Measurements from ENCODE around the gene CCDC160. TPM values are rescaled to one million over a fixed set of nuclear protein-coding genes. Genes with fewer than 3 reads are reported as not detected.
A peak's percentile ranks its signal among the peaks of the same experiment; 100 is the strongest.
"Not testable (repeated sequence)": the region's sequence is repeated elsewhere in the genome, so short reads cannot be mapped to it uniquely, and the experiment has no call there.

Gene CCDC160
- total RNA-seq, 6 experiments from 2014 or later: not detected

DNA sequence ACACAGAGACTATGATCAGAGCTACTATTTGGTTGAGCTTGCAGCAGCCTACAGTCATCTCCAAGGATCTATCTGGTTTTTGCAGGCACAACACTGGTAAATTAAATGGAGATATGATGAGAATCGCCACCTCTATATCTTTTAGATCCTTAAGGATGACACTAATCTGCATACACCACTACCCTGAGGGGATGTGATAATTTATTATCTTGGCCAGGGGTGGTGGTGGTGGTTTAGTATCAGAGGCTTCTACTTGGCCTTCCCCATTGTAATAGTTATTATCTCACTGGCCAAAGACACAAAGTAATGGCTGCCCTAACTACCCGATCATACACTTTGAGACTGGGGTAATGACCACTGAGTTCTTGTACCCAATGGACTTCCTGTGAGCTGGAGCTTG, 21.2 kb downstream of the CCDC160 start:
- no peaks in the 10 kb centered on the region for H3K36me3 ChIP-seq
- WGBS (ENCODE audit: insufficient coverage, low coverage, low lambda C conversion rate, missing lambda C conversion rate): 73% methylated on average over 1 of the region's 2 CpGs
- no peak for TF ChIP-seq POLR2A (IDR thresholded peaks at IDR 0.05)
- TF ChIP-seq, protein P1, sequence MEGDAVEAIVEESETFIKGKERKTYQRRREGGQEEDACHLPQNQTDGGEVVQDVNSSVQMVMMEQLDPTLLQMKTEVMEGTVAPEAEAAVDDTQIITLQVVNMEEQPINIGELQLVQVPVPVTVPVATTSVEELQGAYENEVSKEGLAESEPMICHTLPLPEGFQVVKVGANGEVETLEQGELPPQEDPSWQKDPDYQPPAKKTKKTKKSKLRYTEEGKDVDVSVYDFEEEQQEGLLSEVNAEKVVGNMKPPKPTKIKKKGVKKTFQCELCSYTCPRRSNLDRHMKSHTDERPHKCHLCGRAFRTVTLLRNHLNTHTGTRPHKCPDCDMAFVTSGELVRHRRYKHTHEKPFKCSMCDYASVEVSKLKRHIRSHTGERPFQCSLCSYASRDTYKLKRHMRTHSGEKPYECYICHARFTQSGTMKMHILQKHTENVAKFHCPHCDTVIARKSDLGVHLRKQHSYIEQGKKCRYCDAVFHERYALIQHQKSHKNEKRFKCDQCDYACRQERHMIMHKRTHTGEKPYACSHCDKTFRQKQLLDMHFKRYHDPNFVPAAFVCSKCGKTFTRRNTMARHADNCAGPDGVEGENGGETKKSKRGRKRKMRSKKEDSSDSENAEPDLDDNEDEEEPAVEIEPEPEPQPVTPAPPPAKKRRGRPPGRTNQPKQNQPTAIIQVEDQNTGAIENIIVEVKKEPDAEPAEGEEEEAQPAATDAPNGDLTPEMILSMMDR (IDR thresholded peaks at IDR 0.05): no peak
- intact Hi-C loops (cut with DNase I): no loop called here
- no peak overlapping the region for H3K27ac ChIP-seq
- H3K9me3 ChIP-seq: no peaks in the 10 kb centered on the region
- H3K27me3 ChIP-seq: no peaks in the 10 kb centered on the region
- H3K4me1 ChIP-seq: no peaks in the 10 kb centered on the region
- H3K4me3 ChIP-seq: no peak overlapping the region
- no peak for DNase-seq
- no peak for ATAC-seq

DNA sequence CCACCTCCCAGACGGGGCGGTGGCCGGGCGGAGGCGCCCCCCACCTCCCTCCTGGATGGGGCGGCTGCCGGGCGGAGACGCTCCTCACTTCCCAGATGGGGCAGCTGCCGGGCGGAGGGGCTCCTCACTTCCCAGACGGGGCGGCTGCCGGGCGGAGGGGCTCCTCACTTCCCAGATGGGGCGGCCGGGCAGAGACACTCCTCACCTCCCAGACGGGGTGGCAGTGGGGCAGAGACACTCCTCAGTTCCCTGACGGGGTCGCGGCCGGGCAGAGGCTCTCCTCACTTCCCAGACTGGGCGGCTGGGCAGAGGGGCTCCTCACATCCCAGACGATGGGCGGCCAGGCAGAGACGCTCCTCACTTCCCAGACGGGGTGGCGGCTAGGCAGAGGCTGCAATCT, 49.0 kb downstream of the CCDC160 start:
- H3K4me3 ChIP-seq; H3K4me1 ChIP-seq; H3K27me3 ChIP-seq; H3K27ac ChIP-seq; H3K36me3 ChIP-seq; ATAC-seq; DNase-seq; intact Hi-C loops (cut with DNase I); H3K9me3 ChIP-seq: not testable (repeated sequence)
- no CpG with 5 or more reads among the region's 28 CpGs for WGBS (ENCODE audit: insufficient coverage, low coverage, low lambda C conversion rate, missing lambda C conversion rate)

DNA sequence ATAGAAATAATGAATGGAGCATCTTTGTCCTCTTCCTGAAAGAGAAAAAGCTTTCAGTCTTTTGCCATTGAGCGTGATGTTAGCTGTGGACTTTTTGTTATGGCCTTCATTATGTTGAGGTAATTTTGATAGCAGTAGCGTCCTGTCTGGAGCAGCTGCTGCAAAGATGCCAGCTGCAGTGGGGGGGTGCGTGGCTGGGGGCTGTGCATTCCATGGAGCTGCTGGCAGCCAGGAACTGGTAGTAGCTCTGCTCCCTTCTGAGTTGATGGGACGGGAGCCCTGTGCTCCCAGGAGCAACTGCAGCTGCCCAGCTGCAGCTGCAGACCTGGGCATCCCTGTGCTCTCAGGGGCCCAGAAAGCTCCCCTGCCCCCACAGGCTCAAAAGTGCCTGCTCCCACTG, 50.4 kb downstream of the CCDC160 start:
- 83% methylated on average over 1 of the region's 4 CpGs for WGBS (ENCODE audit: insufficient coverage, low coverage, low lambda C conversion rate, missing lambda C conversion rate)
- ATAC-seq (no peak), DNase-seq (no peak)
- no peaks in the 10 kb centered on the region for H3K4me1 ChIP-seq
- H3K9me3 ChIP-seq: no peaks in the 10 kb centered on the region
- H3K27me3 ChIP-seq: no peaks in the 10 kb centered on the region
- intact Hi-C loops (cut with DNase I): no loop called here
- H3K27ac ChIP-seq: no peak overlapping the region
- TF ChIP-seq, protein P1 (IDR thresholded peaks at IDR 0.05): no peak
- no peak for TF ChIP-seq POLR2A (IDR thresholded peaks at IDR 0.05)
- no peak overlapping the region for H3K4me3 ChIP-seq
- no peaks in the 10 kb centered on the region for H3K36me3 ChIP-seq

DNA sequence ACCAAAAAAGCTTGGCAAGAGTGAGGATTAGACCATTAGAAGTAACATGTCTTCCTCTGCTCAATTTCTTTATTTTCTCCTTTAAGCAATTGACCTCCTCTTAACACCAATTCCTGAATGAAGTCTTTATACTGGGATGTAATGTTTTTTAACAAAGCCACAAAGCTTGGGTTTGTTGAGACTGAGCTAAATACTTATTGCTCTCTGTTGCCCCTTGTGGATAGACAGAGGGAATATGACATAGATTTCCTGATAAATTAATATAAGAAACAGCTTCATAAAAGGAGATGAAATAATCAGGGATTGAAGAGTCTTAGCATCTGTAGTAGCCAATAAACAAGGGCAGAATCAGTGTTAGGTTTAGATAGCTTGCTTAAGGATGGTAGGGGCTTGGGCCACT, 57.6 kb downstream of the CCDC160 start:
- no peaks in the 10 kb centered on the region for H3K27me3 ChIP-seq

More for the DNA sequence above, 57.6 kb downstream of the CCDC160 start:
- Histone ChIP-seq H3K27ac (no peak overlapping the region), H3K9me3 (no peaks in the 10 kb centered on the region), H3K4me3 (no peak overlapping the region), H3K36me3 (no peaks in the 10 kb centered on the region), H3K4me1 (no peaks in the 10 kb centered on the region)
- no peak for ATAC-seq
- no peak for DNase-seq
- TF ChIP-seq, protein P1 (IDR thresholded peaks at IDR 0.05): peak in 2 of 4 donors; percentile 28
- no peak for TF ChIP-seq POLR2A (IDR thresholded peaks at IDR 0.05)
- intact Hi-C loops (cut with DNase I): no loop called here

Other genes starting within 250 kb of the CCDC160 start
- gene PHF6, start 136.1 kb downstream of the CCDC160 start, total RNA-seq: 1 to 10 TPM; 5.2 to 7.3 (median 6.1) TPM
- 10 to 100 TPM in 3 of 6 experiments, 1 to 10 TPM in 3; 5.0 to 11.1 (median 9.0) TPM for gene HPRT1, start 223.0 kb downstream of the CCDC160 start, total RNA-seq